GM18868 (cell line): ENCODE data around the gene PTPRZ1.

Experiments
- ATAC-seq: cut with Tn5 transposase; IDR thresholded peaks from one replicate; pipeline ENCODE4 v1.9.1; 2021; ENCODE audit warnings: mild to moderate bottlenecking, moderate library complexity; ENCODE audit not compliant: unreplicated experiment

PTPRZ1 gene

GRCh38 chr7:121953164-121953563, 80.2 kb downstream of the PTPRZ1 start:
- ATAC-seq: no peak

- ATAC-seq: no peak
Measured at GRCh38 chr7:121953601-121954000, 80.6 kb downstream of the PTPRZ1 start.

GRCh38 chr7:121954803-121955202, 81.8 kb downstream of the PTPRZ1 start:
- peak; percentile 76 for ATAC-seq

- no peak for ATAC-seq
Measured at GRCh38 chr7:121957626-121958025, 84.7 kb downstream of the PTPRZ1 start.

- no peak for ATAC-seq
Measured at GRCh38 chr7:121960678-121961077, 87.7 kb downstream of the PTPRZ1 start.

GRCh38 chr7:121961089-121961867, 88.3 kb downstream of the PTPRZ1 start:
- no peak for ATAC-seq

- ATAC-seq: no peak
Measured at GRCh38 chr7:121966276-121966934, 93.4 kb downstream of the PTPRZ1 start.

GRCh38 chr7:121966935-121967332, 94.0 kb downstream of the PTPRZ1 start:
- ATAC-seq: no peak

GRCh38 chr7:121985476-121986030, 112.6 kb downstream of the PTPRZ1 start:
- ATAC-seq: no peak

GRCh38 chr7:121992068-121992467, 119.1 kb downstream of the PTPRZ1 start:
- no peak for ATAC-seq

GRCh38 chr7:121994625-121995410, 121.9 kb downstream of the PTPRZ1 start:
- ATAC-seq: peak; percentile 95

- no peak for ATAC-seq
Measured at GRCh38 chr7:122006687-122007086, 133.7 kb downstream of the PTPRZ1 start.

GRCh38 chr7:122010116-122010515, 137.2 kb downstream of the PTPRZ1 start:
- ATAC-seq: no peak

GRCh38 chr7:122013065-122013464, 140.1 kb downstream of the PTPRZ1 start:
- ATAC-seq: peak; percentile 72

- ATAC-seq: no peak
Measured at GRCh38 chr7:122013630-122014029, 140.7 kb downstream of the PTPRZ1 start.

GRCh38 chr7:122014697-122015096, 141.7 kb downstream of the PTPRZ1 start:
- ATAC-seq: no peak

GRCh38 chr7:122018032-122018431, 145.1 kb downstream of the PTPRZ1 start:
- no peak for ATAC-seq

- ATAC-seq: no peak
Measured at GRCh38 chr7:122027058-122027457, 154.1 kb downstream of the PTPRZ1 start.

- ATAC-seq: no peak
Measured at GRCh38 chr7:122033641-122034040, 160.7 kb downstream of the PTPRZ1 start.

- ATAC-seq: no peak
Measured at GRCh38 chr7:122035876-122036275, 162.9 kb downstream of the PTPRZ1 start.

- ATAC-seq: no peak
Measured at GRCh38 chr7:122038134-122038533, 165.2 kb downstream of the PTPRZ1 start.
